ENCODE data around the gene KDM4B.

The KDM4B gene

GRCh38 chr19:5115351-5115750 lies 146.4 kb downstream of the KDM4B start:
- Histone ChIP-seq H3K27ac (replicated peaks) (no peak overlapping the region), H3K4me3 (replicated peaks; ENCODE audit: insufficient read depth, low read length) (no peak overlapping the region), H3K27me3 (ENCODE audit: insufficient read depth, poor library complexity, severe bottlenecking) (no peaks in the 10 kb centered on the region)
- TF ChIP-seq REST (IDR thresholded peaks at IDR 0.05; ENCODE audit: insufficient replicate concordance, low read depth) (no peak), POLR2AphosphoS5 (IDR thresholded peaks at IDR 0.05; ENCODE audit: low read depth) (no peak), CTCF (IDR thresholded peaks at IDR 0.05; ENCODE audit: insufficient read depth, low read length) (no peak), GABPA (IDR thresholded peaks at IDR 0.05; ENCODE audit: low read depth) (no peak)
- DNase-seq (ENCODE audit: low read depth in 1 of 2, low spot score in 1 of 2): no peak

GRCh38 chr19:5115771-5116202 lies 146.9 kb downstream of the KDM4B start:
- TF ChIP-seq POLR2AphosphoS5 (IDR thresholded peaks at IDR 0.05; ENCODE audit: low read depth): no peak
- Histone ChIP-seq H3K27me3 (ENCODE audit: insufficient read depth, poor library complexity, severe bottlenecking) (no peaks in the 10 kb centered on the region), H3K27ac (replicated peaks) (no peak overlapping the region), H3K4me3 (replicated peaks; ENCODE audit: insufficient read depth, low read length) (no peak overlapping the region)
- no peak for DNase-seq (ENCODE audit: low read depth in 1 of 2, low spot score in 1 of 2)

- no peak overlapping the region for H3K27ac ChIP-seq (replicated peaks)
- H3K4me3 ChIP-seq (replicated peaks; ENCODE audit: insufficient read depth, low read length): no peak overlapping the region
- TF ChIP-seq REST (IDR thresholded peaks at IDR 0.05; ENCODE audit: insufficient replicate concordance, low read depth): no peak
- TF ChIP-seq CTCF (IDR thresholded peaks at IDR 0.05; ENCODE audit: insufficient read depth, low read length): no peak
- TF ChIP-seq GABPA (IDR thresholded peaks at IDR 0.05; ENCODE audit: low read depth): no peak
- TF ChIP-seq SPI1 (IDR thresholded peaks at IDR 0.05; ENCODE audit: borderline replicate concordance, low read depth): no peak
- no peak for TF ChIP-seq POLR2AphosphoS5 (IDR thresholded peaks at IDR 0.05; ENCODE audit: low read depth)
- no peak for DNase-seq (ENCODE audit: low read depth in 1 of 2, low spot score in 1 of 2)
- no peaks in the 10 kb centered on the region for H3K27me3 ChIP-seq (ENCODE audit: insufficient read depth, poor library complexity, severe bottlenecking)
Observed at GRCh38 chr19:5116292-5116691, 147.4 kb downstream of the KDM4B start.

GRCh38 chr19:5117421-5117820 lies 148.5 kb downstream of the KDM4B start:
- DNase-seq (ENCODE audit: low read depth in 1 of 2, low spot score in 1 of 2): no peak
- H3K4me3 ChIP-seq (replicated peaks; ENCODE audit: insufficient read depth, low read length): no peak overlapping the region
- no peaks in the 10 kb centered on the region for H3K27me3 ChIP-seq (ENCODE audit: insufficient read depth, poor library complexity, severe bottlenecking)
- H3K27ac ChIP-seq (replicated peaks): no peak overlapping the region
- no peak for TF ChIP-seq POLR2AphosphoS5 (IDR thresholded peaks at IDR 0.05; ENCODE audit: low read depth)
- TF ChIP-seq CTCF (IDR thresholded peaks at IDR 0.05; ENCODE audit: insufficient read depth, low read length): no peak
- no peak for TF ChIP-seq GABPA (IDR thresholded peaks at IDR 0.05; ENCODE audit: low read depth)
- no peak for TF ChIP-seq SPI1 (IDR thresholded peaks at IDR 0.05; ENCODE audit: borderline replicate concordance, low read depth)
- no peak for TF ChIP-seq REST (IDR thresholded peaks at IDR 0.05; ENCODE audit: insufficient replicate concordance, low read depth)
